ENCODE results near the gene RIPOR1. TPM values are rescaled to one million over a fixed set of nuclear protein-coding genes. Genes with fewer than 3 reads are reported as not detected.

Gene RIPOR1
- total RNA-seq, 1 experiment from 2014 or later = 8.5 TPM

GRCh38 chr16:67549936-67550335 lies 21.3 kb downstream of the RIPOR1 start:
- H3K36me3 ChIP-seq (replicated peaks; ENCODE audit: control insufficient read depth, insufficient read depth, low read length) = no peaks in the 10 kb centered on the region
- no peak for DNase-seq
- no peak overlapping the region for H3K4me3 ChIP-seq (ENCODE audit: insufficient read depth, low read depth, low read length)
- H3K27me3 ChIP-seq (ENCODE audit: control insufficient read depth, insufficient read depth, low read length) = no peaks in the 10 kb centered on the region

DNA sequence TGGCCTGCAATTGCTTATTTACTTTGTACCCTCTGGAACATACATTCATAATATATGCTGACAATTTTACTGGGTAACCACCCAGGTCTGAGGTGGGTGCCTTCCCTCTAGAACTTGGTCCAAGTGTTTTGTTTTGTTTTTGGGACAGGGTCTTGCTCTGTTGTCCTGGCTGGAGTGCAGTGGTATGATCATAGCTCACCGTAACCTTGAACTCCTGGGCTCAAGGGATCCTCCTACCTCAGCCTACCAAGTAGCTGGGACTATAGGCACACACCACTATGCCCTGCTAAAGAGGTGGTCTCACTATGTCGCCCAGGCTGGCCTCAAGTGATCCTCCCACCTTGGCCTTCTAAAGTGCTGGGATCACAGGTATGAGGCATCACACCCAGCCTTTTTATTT lies 22.5 kb downstream of the RIPOR1 start:
- Histone ChIP-seq H3K36me3 (replicated peaks; ENCODE audit: control insufficient read depth, insufficient read depth, low read length) (no peaks in the 10 kb centered on the region), H3K27me3 (ENCODE audit: control insufficient read depth, insufficient read depth, low read length) (no peaks in the 10 kb centered on the region), H3K4me3 (ENCODE audit: insufficient read depth, low read depth, low read length) (no peak overlapping the region)
- no peak for DNase-seq

- Histone ChIP-seq H3K36me3 (replicated peaks; ENCODE audit: control insufficient read depth, insufficient read depth, low read length) (no peaks in the 10 kb centered on the region), H3K4me3 (ENCODE audit: insufficient read depth, low read depth, low read length) (no peak overlapping the region), H3K27me3 (ENCODE audit: control insufficient read depth, insufficient read depth, low read length) (no peaks in the 10 kb centered on the region)
- DNase-seq = no peak
These were observed 23.3 kb downstream of the RIPOR1 start for GRCh38 chr16:67551972-67552371.

DNA sequence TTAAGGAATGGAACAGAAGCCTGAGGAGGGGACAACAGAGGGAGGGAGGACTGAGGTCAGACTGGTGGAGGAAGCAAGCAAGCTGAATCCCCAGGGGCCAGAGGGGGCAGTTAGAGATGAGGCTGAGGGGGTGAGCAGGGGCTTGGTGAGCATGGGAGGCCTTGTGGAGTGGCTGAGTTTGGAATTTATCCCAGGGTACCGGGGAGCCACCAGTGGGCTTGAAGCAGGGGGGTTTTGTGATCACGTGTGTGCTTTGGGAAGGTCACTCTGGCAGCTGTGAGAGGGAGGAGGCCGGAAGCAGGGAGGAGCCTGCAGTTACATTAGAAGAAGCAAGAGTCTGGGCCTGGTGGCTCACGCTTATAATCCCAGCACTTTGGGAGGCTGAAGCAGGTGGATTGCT lies 23.8 kb downstream of the RIPOR1 start:
- Histone ChIP-seq H3K36me3 (replicated peaks; ENCODE audit: control insufficient read depth, insufficient read depth, low read length) (no peaks in the 10 kb centered on the region), H3K27me3 (ENCODE audit: control insufficient read depth, insufficient read depth, low read length) (no peaks in the 10 kb centered on the region), H3K4me3 (ENCODE audit: insufficient read depth, low read depth, low read length) (no peak overlapping the region)
- peak; percentile 37 for DNase-seq

- no peak for DNase-seq
- Histone ChIP-seq H3K36me3 (replicated peaks; ENCODE audit: control insufficient read depth, insufficient read depth, low read length) (no peaks in the 10 kb centered on the region; the same call in 1 of the 2 replicates), H3K27me3 (ENCODE audit: control insufficient read depth, insufficient read depth, low read length) (no peaks in the 10 kb centered on the region), H3K4me3 (ENCODE audit: insufficient read depth, low read depth, low read length) (no peak overlapping the region)
These were observed 27.2 kb downstream of the RIPOR1 start for GRCh38 chr16:67555795-67556212.

- no peak for DNase-seq
- no peak overlapping the region for H3K4me3 ChIP-seq (ENCODE audit: insufficient read depth, low read depth, low read length)
- H3K36me3 ChIP-seq (replicated peaks; ENCODE audit: control insufficient read depth, insufficient read depth, low read length) = no peaks in the 10 kb centered on the region; the same call in 1 of the 2 replicates
- H3K27me3 ChIP-seq (ENCODE audit: control insufficient read depth, insufficient read depth, low read length) = no peaks in the 10 kb centered on the region
These were observed 30.2 kb downstream of the RIPOR1 start for GRCh38 chr16:67558859-67559258.

DNA sequence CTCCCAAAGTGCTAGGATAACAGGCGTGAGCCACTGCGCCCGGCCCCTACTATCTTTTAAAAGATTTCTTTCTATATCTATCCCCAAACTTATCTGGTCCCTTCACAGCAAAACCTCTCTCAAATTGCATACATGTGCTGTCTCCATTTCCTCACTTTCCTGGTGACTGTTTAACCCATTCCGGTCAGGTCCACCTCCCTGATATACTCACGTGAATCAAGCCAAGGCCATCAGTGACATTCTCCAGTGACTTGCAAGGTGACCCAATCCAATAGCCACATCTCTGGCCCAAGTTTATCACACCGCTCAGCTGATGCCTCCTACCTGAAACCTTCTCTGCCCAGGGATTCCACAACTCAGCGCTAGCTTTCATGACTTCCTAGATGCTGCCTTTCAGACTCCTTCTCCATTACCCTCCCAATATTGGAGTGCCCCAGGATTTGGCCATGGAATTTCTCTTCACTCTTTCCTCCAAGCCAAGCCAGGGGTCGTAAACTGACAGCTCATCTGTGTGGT lies 32.3 kb downstream of the RIPOR1 start:
- DNase-seq = no peak
- Histone ChIP-seq H3K4me3 (ENCODE audit: insufficient read depth, low read depth, low read length) (no peak overlapping the region), H3K36me3 (replicated peaks; ENCODE audit: control insufficient read depth, insufficient read depth, low read length) (no peaks in the 10 kb centered on the region; the same call in 1 of the 2 replicates), H3K27me3 (ENCODE audit: control insufficient read depth, insufficient read depth, low read length) (no peaks in the 10 kb centered on the region)

DNA sequence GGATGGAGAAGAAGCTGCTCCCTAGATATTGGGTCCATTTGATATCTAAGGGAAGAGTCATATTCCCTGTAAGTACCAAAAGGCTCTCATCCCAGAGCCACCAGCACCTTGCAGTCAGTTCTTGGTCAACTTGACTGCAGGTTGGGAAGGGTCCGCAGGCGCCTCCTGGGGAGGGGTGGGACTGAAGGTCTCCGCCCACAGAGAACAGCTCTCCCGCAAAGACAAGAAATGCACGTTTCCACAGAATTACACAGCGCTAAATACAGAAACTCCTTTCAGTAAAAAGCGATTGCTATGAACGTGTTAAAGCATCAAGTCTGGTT lies 32.8 kb downstream of the RIPOR1 start:
- Histone ChIP-seq H3K4me3 (ENCODE audit: insufficient read depth, low read depth, low read length) (peak overlapping the region; percentile 93), H3K27me3 (ENCODE audit: control insufficient read depth, insufficient read depth, low read length) (no peaks in the 10 kb centered on the region), H3K36me3 (replicated peaks; ENCODE audit: control insufficient read depth, insufficient read depth, low read length) (no peaks in the 10 kb centered on the region; the same call in 1 of the 2 replicates)
- no peak for DNase-seq

- Histone ChIP-seq H3K4me3 (ENCODE audit: insufficient read depth, low read depth, low read length) (peak overlapping the region; percentile 93), H3K27me3 (ENCODE audit: control insufficient read depth, insufficient read depth, low read length) (no peaks in the 10 kb centered on the region), H3K36me3 (replicated peaks; ENCODE audit: control insufficient read depth, insufficient read depth, low read length) (no peaks in the 10 kb centered on the region; the same call in 1 of the 2 replicates)
- peak; percentile 99 for DNase-seq
These were observed 33.3 kb downstream of the RIPOR1 start for GRCh38 chr16:67561824-67562525.

GRCh38 chr16:67562526-67562917 lies 33.9 kb downstream of the RIPOR1 start, which contains the start of gene CTCF:
CTCF (plus strand) TSS chr16:67562526; CDS start chr16:67610833, 48,307 bp downstream.
- H3K4me3 ChIP-seq (ENCODE audit: insufficient read depth, low read depth, low read length) = peak within 1 kb of the TSS; percentile 93
- no peaks in the 10 kb centered on the region; the same call in 1 of the 2 replicates for H3K36me3 ChIP-seq (replicated peaks; ENCODE audit: control insufficient read depth, insufficient read depth, low read length)
- H3K27me3 ChIP-seq (ENCODE audit: control insufficient read depth, insufficient read depth, low read length) = no peaks in the 10 kb centered on the region
- DNase-seq = peak; percentile 96

- H3K36me3 ChIP-seq (replicated peaks; ENCODE audit: control insufficient read depth, insufficient read depth, low read length) = no peaks in the 10 kb centered on the region; the same call in 1 of the 2 replicates
- DNase-seq = peak; percentile 83
- H3K4me3 ChIP-seq (ENCODE audit: insufficient read depth, low read depth, low read length) = peak overlapping the region; percentile 93
These were observed 34.5 kb downstream of the RIPOR1 start for GRCh38 chr16:67562918-67563707.

DNA sequence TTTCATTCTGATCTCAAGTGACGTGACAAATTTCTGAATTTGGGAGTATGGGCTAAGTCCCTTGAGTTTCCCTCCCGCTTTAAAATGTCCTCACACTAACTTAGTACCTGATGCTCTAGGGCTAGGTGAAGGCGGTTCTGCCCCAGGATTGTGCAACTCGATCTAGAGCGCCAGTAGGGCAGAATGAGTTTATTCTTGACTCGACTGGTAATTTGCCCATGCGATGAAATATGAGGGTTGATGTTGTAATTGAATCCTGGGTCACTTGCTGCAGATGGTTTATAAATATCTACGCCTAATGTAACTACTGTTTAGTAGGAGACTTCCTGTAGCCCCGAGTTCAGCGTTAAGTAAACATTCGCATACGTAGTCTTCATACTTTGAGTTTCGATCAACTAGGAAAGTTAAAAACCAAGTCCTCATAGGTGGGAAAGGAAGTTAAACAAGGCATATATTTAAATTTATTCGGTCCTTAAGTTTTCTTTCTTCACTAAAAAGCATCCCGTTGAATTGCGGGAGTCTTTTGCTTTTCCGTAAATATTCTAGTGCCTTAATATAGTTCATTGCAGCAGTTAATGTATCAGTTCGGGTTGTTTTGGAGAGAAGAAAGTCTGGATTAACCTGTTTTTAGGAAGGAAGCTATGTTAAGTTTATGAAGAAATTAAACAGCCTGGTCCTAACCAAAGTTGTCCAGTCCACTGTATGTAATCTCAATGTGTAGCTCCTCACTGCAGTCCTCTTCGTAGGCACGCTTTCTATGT lies 35.3 kb downstream of the RIPOR1 start:
- peak; percentile 39 for DNase-seq
- Histone ChIP-seq H3K4me3 (ENCODE audit: insufficient read depth, low read depth, low read length) (peak overlapping the region; percentile 93), H3K36me3 (replicated peaks; ENCODE audit: control insufficient read depth, insufficient read depth, low read length) (no peaks in the 10 kb centered on the region; the same call in 1 of the 2 replicates), H3K27me3 (ENCODE audit: control insufficient read depth, insufficient read depth, low read length) (no peaks in the 10 kb centered on the region)

More at GRCh38 chr16:67562918-67563707, 34.5 kb downstream of the RIPOR1 start:
- no peaks in the 10 kb centered on the region for H3K27me3 ChIP-seq (ENCODE audit: control insufficient read depth, insufficient read depth, low read length)

GRCh38 chr16:67565470-67566100 lies 37.0 kb downstream of the RIPOR1 start:
- no peak for DNase-seq
- Histone ChIP-seq H3K27me3 (ENCODE audit: control insufficient read depth, insufficient read depth, low read length) (no peaks in the 10 kb centered on the region), H3K36me3 (replicated peaks; ENCODE audit: control insufficient read depth, insufficient read depth, low read length) (no peaks in the 10 kb centered on the region), H3K4me3 (ENCODE audit: insufficient read depth, low read depth, low read length) (no peak overlapping the region)

- no peaks in the 10 kb centered on the region for H3K27me3 ChIP-seq (ENCODE audit: control insufficient read depth, insufficient read depth, low read length)
- DNase-seq = no peak
- H3K4me3 ChIP-seq (ENCODE audit: insufficient read depth, low read depth, low read length) = no peak overlapping the region
- peaks cover 5% of the 10 kb centered on the region for H3K36me3 ChIP-seq (replicated peaks; ENCODE audit: control insufficient read depth, insufficient read depth, low read length)
These were observed 42.8 kb downstream of the RIPOR1 start for GRCh38 chr16:67571464-67571863.

Measured in H7 (cell line).